Activated naive CD4-positive, alpha-beta T cell treated with anti-CD3 and anti-CD28 coated beads, Interleukin-2, amount 50 U/mL, for 24 hours (primary cell): ENCODE results near the gene ARHGAP22.

Source experiments
- H3K27ac Mint-ChIP-seq: one replicate; pipeline ENCODE4 v1.8.0; 2021; ENCODE audit warnings: mild to moderate bottlenecking, mixed read lengths
- H3K27me3 Mint-ChIP-seq: one replicate; pipeline ENCODE4 v1.8.0; 2021; ENCODE audit warnings: mixed read lengths
- H3K36me3 Mint-ChIP-seq: one replicate; pipeline ENCODE4 v1.8.0; 2021; ENCODE audit warnings: mixed read lengths
- H3K4me1 Mint-ChIP-seq: one replicate; pipeline ENCODE4 v1.8.0; 2021; ENCODE audit warnings: mixed read lengths
- H3K4me3 Mint-ChIP-seq: one replicate; pipeline ENCODE4 v1.8.0; 2021; ENCODE audit warnings: mild to moderate bottlenecking, mixed read lengths
- H3K9me3 Mint-ChIP-seq: one replicate; pipeline ENCODE4 v1.8.0; 2021; ENCODE audit warnings: mixed read lengths

Gene ARHGAP22

GRCh38 chr10:48464121-48464870 is 140.6 kb downstream of the ARHGAP22 start:
- Mint-ChIP-seq H3K27me3 (no peaks in the 10 kb centered on the region), H3K36me3 (no peaks in the 10 kb centered on the region), H3K27ac (no peak overlapping the region), H3K4me1 (no peaks in the 10 kb centered on the region), H3K9me3 (no peaks in the 10 kb centered on the region), H3K4me3 (no peak overlapping the region)

DNA sequence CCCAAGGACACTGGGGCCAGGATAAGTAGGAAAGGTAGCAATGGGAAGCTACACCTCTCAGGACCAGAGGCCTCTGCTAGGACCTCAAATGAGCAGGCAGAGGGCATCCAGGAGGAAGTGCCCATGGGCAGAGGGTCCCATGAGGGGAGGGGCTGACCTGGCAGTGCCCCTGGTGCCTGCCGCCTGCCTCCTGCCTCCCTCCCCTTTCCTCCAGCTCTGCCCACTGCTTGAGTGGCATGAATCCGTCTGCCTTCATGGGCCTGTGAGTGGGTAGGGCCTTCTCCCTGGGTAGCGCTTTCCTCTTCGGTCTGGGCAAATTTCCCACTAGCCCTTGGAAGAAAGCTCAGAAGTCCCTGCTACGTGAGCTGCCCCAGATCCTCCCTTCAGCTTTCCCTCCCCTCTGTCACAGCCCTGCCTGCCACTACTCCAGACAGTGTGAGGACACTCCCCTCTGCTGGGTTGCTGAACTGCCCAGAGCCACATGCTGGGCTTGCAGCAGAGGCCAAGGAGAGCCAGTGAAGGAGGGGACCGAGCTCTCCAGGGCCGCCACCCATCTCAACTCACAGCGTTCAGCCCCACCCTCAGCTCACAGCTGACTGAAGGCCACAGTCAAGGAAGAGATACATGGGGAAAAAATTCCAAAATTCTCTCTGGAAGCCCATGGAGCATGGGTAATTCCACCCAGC is 141.4 kb downstream of the ARHGAP22 start:
- Mint-ChIP-seq H3K9me3 (no peaks in the 10 kb centered on the region), H3K4me1 (no peaks in the 10 kb centered on the region), H3K36me3 (no peaks in the 10 kb centered on the region), H3K4me3 (no peak overlapping the region), H3K27me3 (no peaks in the 10 kb centered on the region), H3K27ac (no peak overlapping the region)

GRCh38 chr10:48462482-48463020 is 142.3 kb downstream of the ARHGAP22 start:
- no peak overlapping the region for H3K4me3 Mint-ChIP-seq
- no peaks in the 10 kb centered on the region for H3K4me1 Mint-ChIP-seq
- no peaks in the 10 kb centered on the region for H3K36me3 Mint-ChIP-seq
- H3K27me3 Mint-ChIP-seq = no peaks in the 10 kb centered on the region
- no peak overlapping the region for H3K27ac Mint-ChIP-seq
- no peaks in the 10 kb centered on the region for H3K9me3 Mint-ChIP-seq

- Mint-ChIP-seq H3K4me1 (no peaks in the 10 kb centered on the region), H3K27ac (no peak overlapping the region), H3K9me3 (no peaks in the 10 kb centered on the region), H3K27me3 (no peaks in the 10 kb centered on the region), H3K4me3 (no peak overlapping the region), H3K36me3 (no peaks in the 10 kb centered on the region)
Measured at GRCh38 chr10:48461623-48462481, 143.0 kb downstream of the ARHGAP22 start.

DNA sequence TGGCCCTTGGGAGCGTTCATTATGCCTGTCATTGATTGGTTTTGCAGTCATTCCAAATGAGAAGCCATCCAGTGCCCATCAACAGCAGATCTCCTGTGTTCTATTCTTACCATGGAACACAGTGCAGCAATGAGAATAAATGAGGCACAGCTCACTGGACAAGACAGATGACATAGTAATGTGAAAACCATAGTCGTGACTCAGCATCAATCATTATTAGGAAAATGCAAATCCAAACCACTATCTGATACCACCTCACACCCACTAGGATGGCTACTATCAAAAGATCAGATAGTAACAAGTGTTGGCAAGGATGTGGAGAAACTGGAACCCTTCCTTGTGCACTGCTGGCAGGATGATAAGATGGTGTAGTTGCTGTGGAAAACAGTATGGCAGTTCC is 144.7 kb downstream of the ARHGAP22 start:
- no peaks in the 10 kb centered on the region for H3K4me1 Mint-ChIP-seq
- H3K9me3 Mint-ChIP-seq = no peaks in the 10 kb centered on the region
- no peaks in the 10 kb centered on the region for H3K36me3 Mint-ChIP-seq
- H3K4me3 Mint-ChIP-seq = no peak overlapping the region
- no peaks in the 10 kb centered on the region for H3K27me3 Mint-ChIP-seq
- no peak overlapping the region for H3K27ac Mint-ChIP-seq

GRCh38 chr10:48459270-48460150 is 145.4 kb downstream of the ARHGAP22 start:
- Mint-ChIP-seq H3K9me3 (no peaks in the 10 kb centered on the region), H3K4me1 (no peaks in the 10 kb centered on the region), H3K27ac (no peak overlapping the region), H3K36me3 (no peaks in the 10 kb centered on the region), H3K4me3 (no peak overlapping the region), H3K27me3 (no peaks in the 10 kb centered on the region)

- H3K36me3 Mint-ChIP-seq = no peaks in the 10 kb centered on the region
Measured at GRCh38 chr10:48458662-48459048, 146.2 kb downstream of the ARHGAP22 start.

GRCh38 chr10:48457949-48458661 is 146.8 kb downstream of the ARHGAP22 start:
- Mint-ChIP-seq H3K4me3 (no peak overlapping the region), H3K9me3 (no peaks in the 10 kb centered on the region)

More at GRCh38 chr10:48458662-48459048, 146.2 kb downstream of the ARHGAP22 start:
- Mint-ChIP-seq H3K27me3 (no peaks in the 10 kb centered on the region), H3K4me1 (no peaks in the 10 kb centered on the region), H3K4me3 (no peak overlapping the region), H3K9me3 (no peaks in the 10 kb centered on the region), H3K27ac (no peak overlapping the region)

DNA sequence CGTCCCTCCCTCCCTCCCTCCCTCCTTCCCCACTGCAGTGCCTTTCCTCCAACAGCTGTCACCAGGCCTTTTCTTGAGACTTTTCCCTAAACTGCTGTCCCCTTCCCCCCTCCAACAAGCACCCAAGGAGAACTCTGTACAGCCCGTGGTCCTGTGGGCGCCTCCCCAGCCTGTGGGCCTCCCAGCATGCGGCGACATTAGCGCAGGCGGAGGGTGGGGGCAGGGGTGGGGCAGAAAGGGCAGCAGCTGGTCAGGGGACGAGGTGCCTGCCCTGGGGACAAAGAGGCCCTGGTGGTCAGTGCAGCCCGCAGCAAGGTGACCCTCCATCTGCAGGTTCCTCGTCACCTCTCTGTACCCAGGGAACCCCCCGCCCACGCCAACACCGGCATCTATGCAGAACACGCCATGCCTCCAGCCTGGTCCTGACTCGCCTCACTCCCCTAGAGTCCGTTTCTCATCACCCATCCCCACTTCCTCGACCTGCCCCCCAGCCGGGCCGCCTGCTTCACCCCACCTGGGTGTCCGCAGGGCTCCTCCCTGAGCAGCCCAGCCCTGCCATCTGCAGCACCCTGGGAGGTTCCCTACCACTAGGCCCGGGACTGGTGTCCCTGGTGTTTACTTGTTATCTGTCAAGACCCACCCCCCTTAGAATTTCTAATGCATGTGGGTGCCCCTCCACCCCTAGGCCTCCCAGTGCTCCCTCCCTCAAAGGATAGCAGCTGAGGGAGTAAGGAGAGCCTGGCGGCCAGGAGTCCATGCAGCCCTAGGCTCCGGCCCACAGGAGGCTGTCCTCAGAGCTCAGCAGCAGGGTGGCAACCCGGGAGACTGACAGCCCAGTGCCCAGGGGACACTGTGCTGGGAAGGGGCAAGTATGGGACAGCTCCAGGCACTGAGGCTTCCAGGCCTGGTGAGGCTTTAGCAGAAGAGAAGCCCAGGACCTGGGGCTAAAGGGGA is 147.8 kb downstream of the ARHGAP22 start:
- Mint-ChIP-seq H3K4me3 (no peak overlapping the region), H3K4me1 (no peaks in the 10 kb centered on the region), H3K27me3 (no peaks in the 10 kb centered on the region), H3K36me3 (no peaks in the 10 kb centered on the region), H3K9me3 (no peaks in the 10 kb centered on the region), H3K27ac (no peak overlapping the region)

More at GRCh38 chr10:48457949-48458661, 146.8 kb downstream of the ARHGAP22 start:
- Mint-ChIP-seq H3K27ac (no peak overlapping the region), H3K4me1 (no peaks in the 10 kb centered on the region), H3K27me3 (no peaks in the 10 kb centered on the region), H3K36me3 (no peaks in the 10 kb centered on the region)

GRCh38 chr10:48456361-48456804 is 148.5 kb downstream of the ARHGAP22 start:
- no peaks in the 10 kb centered on the region for H3K36me3 Mint-ChIP-seq
- H3K27me3 Mint-ChIP-seq = no peaks in the 10 kb centered on the region
- no peaks in the 10 kb centered on the region for H3K4me1 Mint-ChIP-seq
- no peak overlapping the region for H3K27ac Mint-ChIP-seq
- no peaks in the 10 kb centered on the region for H3K9me3 Mint-ChIP-seq
- no peak overlapping the region for H3K4me3 Mint-ChIP-seq

- H3K4me3 Mint-ChIP-seq = no peak overlapping the region
- no peak overlapping the region for H3K27ac Mint-ChIP-seq
- no peaks in the 10 kb centered on the region for H3K9me3 Mint-ChIP-seq
- no peaks in the 10 kb centered on the region for H3K27me3 Mint-ChIP-seq
- no peaks in the 10 kb centered on the region for H3K4me1 Mint-ChIP-seq
- H3K36me3 Mint-ChIP-seq = no peaks in the 10 kb centered on the region
Measured at GRCh38 chr10:48455392-48456151, 149.3 kb downstream of the ARHGAP22 start.

DNA sequence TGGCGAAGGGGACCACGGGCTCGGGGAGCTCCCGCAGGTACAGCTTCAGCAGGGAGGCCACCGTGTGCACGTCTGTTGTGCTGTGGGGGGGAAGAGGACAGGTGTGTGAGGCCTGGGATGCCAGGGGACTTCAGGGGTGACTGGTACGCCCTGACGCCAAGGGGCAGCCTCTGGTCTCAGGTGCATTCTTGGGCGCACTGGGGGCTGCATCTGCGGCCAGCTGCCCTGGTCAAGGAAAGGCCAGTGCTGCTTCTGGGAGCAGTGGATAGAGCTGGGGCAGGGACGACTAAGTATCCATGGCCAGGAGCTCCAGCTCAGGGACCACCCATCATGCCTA is 149.8 kb downstream of the ARHGAP22 start:
- no peak overlapping the region for H3K4me3 Mint-ChIP-seq
- H3K27ac Mint-ChIP-seq = no peak overlapping the region
- H3K36me3 Mint-ChIP-seq = no peaks in the 10 kb centered on the region
- no peaks in the 10 kb centered on the region for H3K4me1 Mint-ChIP-seq
- no peaks in the 10 kb centered on the region for H3K9me3 Mint-ChIP-seq
- no peaks in the 10 kb centered on the region for H3K27me3 Mint-ChIP-seq
